Stimulated activated CD8-positive, alpha-beta memory T cell treated with anti-CD3 and anti-CD28 coated beads, Interleukin-15, amount 100 ng/mL, for 1 hour (primary cell): Measurements from ENCODE around the gene DCTPP1.
"Not testable (repeated sequence)": the region's sequence is repeated elsewhere in the genome, so short reads cannot be mapped to it uniquely, and the experiment has no call there.

ENCODE experiments used
- DNase-seq: peaks from one replicate; pipeline ENCODE4 v3.0.0-alpha.2; 2020; ENCODE audit warnings: low read depth

DCTPP1 gene

DNA sequence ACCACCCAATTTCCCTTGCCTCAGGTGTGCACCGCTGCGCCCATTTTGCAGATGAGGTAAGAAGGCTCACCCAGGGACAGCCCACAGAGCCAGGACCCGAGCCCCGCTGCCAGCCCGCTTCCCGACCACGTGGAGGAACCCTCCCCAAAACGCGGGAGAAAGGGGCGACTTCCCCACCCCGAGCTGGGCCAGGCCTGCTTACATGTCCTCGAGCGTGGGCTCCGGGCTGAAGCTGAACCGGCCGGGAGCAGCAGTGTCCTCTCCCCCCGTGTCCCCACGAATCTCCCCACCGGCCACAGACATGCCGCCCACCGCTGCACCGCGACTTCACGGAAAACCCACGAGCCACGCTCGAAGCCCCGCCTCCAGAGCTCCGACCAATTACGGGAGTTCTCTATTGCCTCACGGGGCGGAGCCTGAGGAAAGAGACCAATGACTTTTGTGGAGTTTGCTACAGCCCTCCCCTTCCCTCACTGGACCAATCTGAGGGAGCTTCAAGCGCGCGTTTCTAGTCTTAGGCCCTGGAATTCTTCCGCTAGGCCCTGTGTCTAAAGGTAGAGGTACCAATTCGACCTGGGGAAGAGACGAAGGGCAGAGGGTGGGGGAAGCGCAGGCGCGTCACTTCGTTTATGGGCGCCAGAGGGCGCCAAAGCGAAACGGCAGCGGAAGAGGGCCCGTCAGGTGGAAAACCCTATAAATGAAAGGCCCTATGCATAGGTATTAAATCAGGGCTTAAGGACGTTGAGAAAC, at the start of gene DCTPP1:
Gene DCTPP1 (minus strand): TSS at position 353 of the 750 bp plus-strand sequence. CDS start 50 bp downstream, at position 303.
- DNase-seq, result peak; percentile 89

DNA sequence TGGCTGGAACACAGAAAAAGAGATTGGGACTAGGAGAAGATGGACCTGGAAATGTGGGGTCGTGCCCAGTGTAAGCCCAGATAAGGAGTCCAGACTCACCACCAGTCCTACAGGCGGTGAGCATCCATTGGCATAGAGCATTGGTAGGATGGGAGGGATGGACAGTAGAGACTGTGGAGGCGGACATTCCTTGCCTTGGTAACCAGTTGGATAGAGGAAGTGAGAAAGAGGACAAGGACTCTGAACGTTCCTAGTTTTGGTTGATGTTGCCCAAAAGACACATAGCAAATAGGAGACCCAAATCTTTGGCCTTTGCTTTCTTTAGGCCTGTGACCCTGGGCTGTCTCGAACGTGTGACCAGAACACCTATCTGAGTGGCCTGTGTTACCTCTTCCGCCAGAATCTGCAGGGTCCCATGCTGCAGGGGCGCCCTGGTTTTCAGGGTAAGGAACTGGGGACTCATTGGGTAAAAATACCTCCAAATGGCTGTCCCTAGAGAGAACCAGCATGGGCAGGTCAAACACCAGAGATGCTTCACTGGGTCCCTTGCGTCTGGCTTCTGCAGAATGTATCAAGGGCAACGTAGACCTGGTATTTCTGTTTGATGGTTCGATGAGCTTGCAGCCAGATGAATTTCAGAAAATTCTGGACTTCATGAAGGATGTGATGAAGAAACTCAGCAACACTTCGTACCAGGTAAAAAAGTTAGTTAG, 49.1 kb upstream of the DCTPP1 start:
- no peak for DNase-seq

DNA sequence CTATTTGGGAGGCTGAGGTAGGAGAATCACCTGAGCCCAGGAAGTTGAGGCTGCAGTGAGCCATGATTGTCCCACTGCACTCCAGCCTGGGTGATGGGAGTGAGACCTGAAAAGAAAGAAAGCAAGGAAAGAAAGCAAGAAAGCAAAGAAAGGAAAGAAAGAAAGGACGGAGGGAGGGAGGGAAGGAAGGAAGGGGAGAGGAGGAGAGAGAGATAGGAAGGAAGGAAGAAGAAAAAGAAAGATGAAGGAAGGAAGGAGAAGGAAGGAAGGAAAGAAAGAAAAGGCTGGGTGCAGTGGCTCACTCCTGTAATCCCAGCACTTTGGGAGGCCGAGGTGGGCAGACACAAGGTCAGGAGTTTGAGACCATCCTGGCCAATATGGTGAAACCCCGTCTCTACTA, 47.9 kb upstream of the DCTPP1 start:
- not testable (repeated sequence) for DNase-seq

DNA sequence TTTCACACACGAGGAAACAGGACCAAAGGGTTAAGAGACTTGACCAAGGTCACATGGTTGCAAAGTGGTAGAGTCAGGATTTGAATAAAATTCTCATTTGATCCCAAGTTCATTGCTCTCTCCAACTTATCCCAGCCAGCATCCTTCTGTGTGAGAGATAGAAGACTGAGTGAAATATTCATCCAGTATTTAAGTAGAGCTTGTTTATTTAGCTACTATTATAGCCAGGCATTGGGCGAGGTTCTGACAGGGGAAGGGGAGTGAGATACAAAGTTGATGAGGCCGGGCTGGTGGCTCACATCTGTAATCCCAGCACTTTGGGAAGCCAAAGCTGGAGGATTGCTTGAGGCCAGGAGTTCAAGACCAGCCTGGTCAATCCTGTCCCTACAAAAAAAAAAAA, 47.2 kb upstream of the DCTPP1 start:
- DNase-seq, result no peak

DNA sequence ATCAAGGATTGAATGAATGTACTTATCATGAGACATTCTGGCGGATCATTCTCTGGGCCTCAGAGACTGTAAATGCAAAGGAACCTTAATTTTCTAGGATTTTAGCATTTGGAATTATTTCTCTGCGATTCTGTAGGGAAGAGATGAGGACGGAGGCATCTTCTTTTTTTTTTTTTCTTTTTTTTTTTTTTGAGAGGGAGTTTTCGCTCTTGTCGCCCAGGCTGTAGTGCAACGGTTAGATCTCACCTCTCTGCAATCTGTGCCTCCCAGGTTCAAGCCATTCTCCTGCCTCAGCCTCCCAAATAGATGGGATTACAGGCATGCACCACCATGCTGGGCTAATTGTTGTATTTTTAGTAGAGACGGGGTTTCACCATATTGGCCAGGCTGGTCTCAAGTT, 44.9 kb upstream of the DCTPP1 start:
- no peak for DNase-seq

DNA sequence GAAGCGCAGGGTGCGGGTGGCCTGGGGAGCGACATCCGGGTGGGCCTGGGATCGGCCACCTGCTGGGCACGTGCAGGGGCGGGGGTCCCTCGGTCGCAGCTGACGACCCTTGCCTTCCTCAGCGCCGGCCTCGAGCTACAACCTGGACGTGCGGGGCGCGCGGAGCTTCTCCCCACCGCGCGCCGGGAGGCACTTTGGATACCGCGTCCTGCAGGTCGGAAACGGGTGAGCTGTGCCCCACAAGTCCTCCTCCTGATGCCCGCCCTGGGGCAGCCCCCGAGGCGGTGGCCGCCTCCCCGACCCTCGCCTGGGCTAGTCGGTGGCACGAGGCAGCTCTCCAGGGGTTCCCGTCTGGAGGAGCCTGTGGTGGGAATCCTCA, 44.2 kb upstream of the DCTPP1 start:
- DNase-seq, result no peak

DNA sequence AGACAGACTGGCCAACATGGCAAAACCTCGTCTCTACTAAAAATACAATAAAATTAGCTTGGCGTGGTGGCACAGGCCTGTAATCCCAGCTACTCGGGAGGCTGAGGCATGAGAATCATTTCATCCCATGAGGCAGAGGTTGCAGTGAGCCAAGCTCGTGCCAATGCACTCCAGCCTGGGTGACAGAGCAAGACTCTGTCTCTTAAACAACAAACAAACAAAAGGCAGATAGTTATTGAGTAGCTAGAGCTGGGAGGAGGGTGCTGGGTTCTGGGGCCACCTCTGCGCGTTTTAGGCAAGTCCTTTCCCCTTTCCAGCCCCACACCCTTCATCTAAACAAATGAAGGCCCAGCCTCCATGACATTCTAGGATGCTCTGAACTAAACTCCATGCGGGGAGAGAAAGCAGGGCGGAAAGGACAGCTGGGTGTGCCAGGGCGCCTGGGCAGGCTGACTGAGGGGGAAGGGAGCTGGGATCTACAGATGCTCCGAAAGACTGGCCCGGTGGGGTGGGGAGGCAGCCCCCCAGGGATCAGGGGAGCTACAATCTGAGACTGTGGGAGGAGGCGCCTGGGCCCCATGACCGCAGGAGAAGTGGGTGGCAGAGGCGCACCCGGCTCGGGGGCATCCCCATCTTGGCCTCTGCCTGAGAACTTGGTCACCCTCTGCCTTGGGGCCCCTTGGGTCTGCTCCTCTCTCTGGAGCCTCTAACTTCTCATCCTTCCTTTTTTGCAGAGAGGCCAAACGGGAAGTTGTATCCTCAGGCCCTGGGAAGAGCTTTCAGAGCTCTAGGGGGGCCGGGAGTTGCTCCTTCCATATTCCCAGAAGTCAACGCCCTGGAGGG, 43.6 kb upstream of the DCTPP1 start:
- no peak for DNase-seq

DNA sequence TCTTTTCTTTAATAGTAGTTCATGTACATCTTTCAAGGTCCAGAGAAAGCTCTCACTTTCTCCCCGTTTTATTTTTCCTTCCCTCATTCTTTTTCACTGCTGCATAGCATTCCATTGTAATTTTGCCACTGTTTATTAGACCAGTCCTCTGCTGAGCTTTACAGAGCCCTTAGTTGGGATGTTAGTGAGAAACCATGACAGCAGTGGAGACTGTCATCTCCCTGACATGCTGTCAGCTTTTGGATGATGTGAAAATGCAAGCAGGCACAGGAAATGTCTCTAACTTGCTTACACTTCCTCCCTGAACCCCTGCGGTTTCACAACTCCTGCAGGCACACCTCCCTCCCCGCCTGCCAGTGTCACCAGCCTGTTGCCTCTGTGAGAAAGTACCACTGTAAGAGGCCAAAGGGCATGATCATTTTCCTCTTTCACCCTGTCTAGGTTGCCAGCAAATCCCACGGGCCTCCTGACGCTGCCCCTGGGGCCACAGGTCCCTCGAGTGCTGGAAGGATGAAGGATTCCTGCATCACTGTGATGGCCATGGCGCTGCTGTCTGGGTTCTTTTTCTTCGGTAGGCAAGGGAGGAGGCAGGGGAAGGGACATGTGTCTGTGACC, 42.6 kb upstream of the DCTPP1 start, which contains the start of gene ITGAL:
Gene ITGAL (plus strand): TSS at position 415 of the 615 bp plus-strand sequence. CDS start 96 bp downstream, at position 511.
- DNase-seq, result peak; percentile 54

DNA sequence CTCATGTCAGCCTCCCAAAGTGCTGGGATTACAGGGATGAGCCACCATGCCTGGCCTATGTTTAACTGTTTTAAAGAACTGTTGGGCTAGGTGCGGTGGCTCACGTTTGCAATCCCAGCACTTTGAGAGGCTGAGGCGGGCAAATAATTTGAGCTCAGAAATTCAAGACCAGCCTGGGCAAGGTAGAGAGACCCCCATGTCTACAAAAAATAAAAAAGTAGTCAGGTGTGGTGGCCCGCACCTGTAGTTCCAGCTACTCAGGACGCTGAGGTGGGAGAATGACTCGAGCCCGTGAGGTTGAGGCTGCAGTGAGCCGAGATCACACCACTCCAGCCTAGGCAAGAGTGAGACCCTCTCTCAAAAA, 40.8 kb upstream of the DCTPP1 start:
- no peak for DNase-seq

DNA sequence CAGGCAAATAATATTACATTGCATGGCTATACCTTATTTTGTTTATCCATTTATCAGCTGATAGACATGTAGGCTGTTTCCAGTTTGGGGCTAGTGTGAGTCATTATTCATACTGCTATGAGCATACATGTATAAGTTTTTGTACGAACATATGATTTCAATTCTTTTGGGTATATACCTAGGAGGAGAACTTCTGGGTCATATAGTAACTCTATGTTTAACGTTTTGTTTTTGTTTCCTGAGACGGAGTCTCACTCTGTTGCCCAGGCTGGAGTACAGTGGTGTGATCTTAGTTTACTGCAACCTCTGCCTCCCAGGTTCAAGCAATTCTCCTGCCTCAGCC, 40.3 kb upstream of the DCTPP1 start:
- DNase-seq, result no peak

DNA sequence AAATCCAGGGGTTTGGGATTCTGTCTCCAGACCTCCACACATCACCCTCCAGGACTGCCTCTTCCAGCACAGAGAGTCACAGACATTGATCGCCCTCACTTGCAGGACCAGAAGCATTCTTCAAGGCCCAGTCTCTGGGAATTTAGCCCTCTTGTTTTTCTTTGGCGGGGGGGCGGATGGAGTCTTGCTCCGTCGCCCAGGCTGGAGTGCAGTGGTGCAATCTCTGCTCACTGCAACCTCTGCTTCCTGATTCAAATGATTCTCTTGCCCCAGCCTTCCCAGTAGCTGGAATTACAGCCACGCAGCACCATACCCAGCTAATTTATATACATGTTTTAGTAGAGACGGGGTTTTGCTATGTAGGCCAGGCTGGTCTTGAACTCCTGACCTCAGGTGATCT, 34.2 kb upstream of the DCTPP1 start:
- DNase-seq, result no peak

DNA sequence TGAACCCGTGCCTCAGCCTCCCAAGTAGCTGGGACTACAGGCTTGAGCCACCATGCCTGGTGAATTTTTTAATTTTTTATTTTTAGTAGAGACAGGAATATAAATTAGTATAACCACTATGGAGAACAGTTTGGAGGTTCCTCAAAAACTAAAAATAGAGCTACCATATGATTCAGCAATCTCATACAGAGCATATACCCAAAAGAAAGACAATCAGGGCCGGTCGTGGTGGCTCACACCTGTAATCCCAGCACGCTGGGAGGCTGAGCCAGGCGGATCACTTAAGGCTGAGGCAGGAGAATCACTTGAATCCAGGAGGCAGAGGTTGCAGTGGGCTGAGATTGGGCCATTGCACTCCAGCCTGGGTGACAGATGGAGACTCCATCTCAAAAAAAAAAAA, 31.6 kb upstream of the DCTPP1 start:
- not testable (repeated sequence) for DNase-seq

DNA sequence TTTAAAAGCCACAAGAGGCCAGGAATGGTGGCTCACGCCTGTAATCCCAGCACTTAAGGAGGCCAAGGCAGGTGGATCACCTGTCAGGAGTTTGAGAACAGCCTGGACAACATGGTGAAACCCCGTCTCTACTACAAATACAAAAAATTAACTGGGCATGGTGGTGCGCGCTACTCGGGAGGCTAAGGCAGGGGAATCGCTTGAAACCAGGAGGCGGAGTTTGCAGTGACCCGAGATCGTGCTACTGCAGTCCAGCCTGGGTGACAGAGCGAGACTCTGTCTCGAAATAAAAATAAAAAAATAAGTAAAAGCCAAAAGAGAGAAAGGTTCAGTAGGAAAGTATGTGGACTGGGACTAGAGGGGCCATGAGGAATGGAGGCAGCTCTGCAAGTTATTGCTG, 29.6 kb upstream of the DCTPP1 start:
- DNase-seq, result no peak

DNA sequence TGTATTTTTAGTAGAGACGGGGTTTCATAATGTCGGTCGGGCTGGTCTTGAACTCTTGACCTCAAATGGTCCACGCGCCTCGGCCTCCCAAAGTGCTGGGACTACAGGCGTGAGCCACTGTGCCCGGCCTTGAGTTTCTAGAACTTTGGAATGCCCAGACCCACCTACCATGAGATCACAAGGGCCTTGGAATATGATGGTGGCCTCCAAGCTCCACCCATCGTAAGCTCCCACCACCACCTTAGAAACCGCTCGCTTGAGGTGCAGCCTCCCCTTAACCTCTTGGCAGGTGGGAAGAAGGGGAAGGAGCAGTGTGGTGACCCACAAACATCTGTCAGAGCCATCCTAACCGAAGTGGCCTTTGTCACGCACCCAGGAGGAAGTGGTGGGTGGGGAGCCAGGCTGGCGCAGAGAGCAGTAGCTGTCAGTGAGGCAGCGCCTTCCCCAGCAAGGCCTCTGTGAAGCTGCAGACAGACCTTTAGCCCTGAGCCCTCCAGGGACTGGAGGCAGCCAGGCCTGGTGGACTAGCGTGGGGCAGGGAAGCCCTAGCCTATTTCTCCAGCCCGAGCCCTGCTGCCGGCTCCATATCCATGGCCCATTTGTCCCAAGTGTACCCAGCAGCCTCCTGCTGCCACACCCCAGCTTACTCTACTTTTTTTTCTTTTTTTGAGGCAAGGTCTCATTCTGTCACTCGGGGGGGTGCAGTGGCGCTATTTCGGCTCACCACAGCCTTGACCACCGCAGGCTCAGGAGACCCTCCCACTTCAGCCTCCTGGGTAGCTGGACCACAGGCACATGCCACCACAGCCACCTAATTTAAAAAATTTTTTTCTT, 28.9 kb upstream of the DCTPP1 start:
- peak; percentile 41 for DNase-seq

DNA sequence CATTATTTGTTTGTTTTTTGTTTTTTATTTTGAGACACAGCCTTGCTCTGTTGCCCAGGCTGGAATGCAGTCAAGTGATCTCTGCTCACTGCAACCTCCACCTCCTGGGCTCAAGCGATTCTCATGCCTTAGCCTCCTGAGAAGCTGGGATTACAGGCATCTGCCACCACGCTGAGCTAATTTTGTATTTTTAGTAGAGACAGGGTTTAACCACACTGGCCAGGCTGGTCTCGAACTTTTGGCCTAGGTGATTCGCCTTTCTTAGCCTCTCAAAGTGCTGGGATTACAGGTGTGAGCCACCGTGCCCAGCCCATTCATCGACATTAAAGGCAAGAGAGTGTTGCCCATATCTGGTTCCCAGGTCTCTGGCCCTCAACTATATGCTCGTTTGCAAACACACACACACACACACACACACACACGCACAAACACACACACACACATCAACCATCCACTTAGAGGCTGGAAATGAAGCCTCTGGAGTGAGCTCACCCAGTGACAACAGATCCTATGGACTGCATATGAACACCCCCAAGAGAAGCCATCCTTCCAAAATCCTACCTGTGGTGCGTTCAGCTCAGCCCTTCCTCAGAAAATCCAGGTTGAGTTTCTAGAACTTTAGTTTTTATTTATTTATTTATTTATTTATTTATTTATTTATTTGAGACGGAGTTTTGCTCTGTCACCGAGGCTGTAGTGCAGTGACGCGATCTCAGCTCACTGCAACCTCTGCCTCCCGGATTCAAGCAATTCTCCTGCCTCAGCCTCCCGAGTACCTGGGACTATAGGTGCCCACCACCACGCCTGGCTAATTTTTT, 28.1 kb upstream of the DCTPP1 start:
- DNase-seq, result no peak

DNA sequence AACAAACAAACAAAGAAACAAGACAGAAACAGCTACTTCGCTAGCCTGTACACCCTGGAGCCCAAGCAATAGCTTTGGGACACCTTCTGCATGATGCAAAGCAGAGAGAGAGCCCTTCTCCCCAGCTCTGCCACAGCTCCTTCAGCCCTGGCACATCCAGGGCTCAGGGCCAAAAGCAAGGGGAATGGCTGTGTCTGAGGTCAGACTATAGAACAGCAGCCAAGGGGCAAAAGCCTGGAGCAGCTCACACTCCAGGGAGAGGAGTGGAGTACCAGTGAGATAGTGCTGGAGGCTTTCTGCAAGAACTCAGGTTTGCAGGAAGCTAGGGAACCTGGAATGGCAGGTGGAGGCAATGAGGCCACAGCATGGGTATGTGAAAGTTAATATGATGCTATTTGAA, 27.4 kb upstream of the DCTPP1 start:
- no peak for DNase-seq

DNA sequence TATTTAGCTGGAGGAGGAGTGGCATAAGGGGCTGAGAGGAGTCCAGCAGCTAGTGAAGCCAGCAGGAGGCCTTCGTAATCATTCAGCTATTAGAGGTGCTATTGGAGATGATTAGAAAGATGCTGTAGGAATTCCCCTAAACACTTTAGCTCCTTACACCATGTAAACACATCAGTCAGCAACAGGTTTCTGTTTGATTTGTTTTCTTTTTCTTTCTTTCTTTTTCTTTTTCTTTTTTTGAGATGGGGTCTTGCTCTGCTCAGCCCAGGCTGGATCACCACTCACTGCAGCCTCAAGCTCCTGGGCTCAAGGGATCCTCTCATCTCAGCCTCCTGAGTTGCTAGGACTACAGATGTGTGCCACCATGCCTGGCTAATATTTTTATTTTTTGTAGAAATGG, 26.5 kb upstream of the DCTPP1 start:
- no peak for DNase-seq

DNA sequence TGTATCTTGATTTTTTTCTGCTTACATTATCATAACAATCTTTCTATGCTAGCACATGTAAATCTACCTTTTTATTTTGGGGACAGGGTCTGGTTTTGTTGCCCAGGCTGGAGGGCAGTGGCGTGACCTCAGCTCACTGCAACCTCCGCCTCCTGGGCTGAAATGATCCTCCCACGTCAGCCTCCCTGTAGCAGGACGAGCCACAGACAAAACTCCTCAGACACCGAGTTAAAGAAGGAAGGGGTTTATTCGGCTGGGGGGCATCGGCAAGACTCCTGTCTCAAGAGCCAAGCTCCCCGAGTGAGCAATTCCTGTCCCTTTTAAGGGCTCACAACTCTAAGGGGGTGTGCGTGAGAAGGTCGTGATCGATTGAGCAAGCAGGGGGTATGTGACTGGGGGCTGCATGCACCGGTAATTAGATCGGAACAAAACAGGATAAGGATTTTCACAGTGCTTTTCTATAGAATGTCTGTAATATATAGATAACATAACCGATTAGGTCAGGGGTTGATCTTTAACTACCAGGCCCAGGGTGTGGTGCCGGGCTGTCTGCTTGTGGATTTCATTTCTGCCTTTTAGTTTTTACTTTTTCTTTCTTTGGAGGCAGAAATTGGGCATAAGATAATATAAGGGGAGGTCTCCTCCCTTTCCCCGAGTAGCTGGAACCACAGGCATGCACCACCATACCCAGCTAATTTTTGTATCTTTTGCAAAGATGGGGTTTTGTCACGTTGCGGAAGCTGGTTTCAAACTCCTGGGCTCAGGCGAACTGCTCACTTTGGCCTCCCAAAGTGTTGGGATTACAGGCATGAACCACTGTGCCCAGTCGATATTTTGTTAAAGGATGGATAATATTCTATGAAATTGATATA, 23.1 kb upstream of the DCTPP1 start:
- DNase-seq, result not testable (repeated sequence)

DNA sequence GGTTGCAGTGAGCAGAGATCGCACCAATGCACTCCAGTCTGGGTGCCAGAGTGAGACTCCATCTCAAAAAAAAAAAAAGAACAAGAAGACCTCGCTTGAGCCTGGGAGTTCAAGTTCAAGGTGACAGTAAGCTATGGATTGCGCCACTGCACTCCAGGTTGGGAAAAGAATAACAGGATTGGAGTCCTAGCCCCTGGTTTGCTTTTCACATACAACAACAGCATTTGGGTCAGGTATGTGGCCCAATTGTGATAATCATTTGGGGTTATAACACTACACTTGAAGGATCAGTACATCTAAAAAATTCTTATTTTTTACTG, 19.2 kb upstream of the DCTPP1 start:
- DNase-seq, result no peak
